NCI-H1436 treated with DMSO at 0.1 percent for 48 hours (cell line): ENCODE data around the gene GSE1.

Experiments used
- DNase-seq: peaks from one replicate; lab custom pipeline; 2025; lab: John Stamatoyannopoulos, UW

GSE1 gene

GRCh38 chr16:85704900-85705846 lies 92.1 kb downstream of the GSE1 start:
- DNase-seq: no peak

- DNase-seq: no peak
These were observed 93.4 kb downstream of the GSE1 start for GRCh38 chr16:85706449-85707034.

GRCh38 chr16:85707528-85708095 lies 94.5 kb downstream of the GSE1 start:
- DNase-seq: no peak

- no peak for DNase-seq
These were observed 95.2 kb downstream of the GSE1 start for GRCh38 chr16:85708338-85708737.

GRCh38 chr16:85709766-85710585 lies 96.9 kb downstream of the GSE1 start:
- no peak for DNase-seq

GRCh38 chr16:85710732-85711131 lies 97.6 kb downstream of the GSE1 start:
- DNase-seq: peak; percentile 37

- no peak for DNase-seq
These were observed 99.0 kb downstream of the GSE1 start for GRCh38 chr16:85711982-85712587.

- no peak for DNase-seq
These were observed 99.7 kb downstream of the GSE1 start for GRCh38 chr16:85712801-85713200.

GRCh38 chr16:85715169-85716021 lies 102.3 kb downstream of the GSE1 start:
- DNase-seq: peak; percentile 89

GRCh38 chr16:85716022-85716679 lies 103.0 kb downstream of the GSE1 start:
- no peak for DNase-seq

GRCh38 chr16:85716680-85717038 lies 103.5 kb downstream of the GSE1 start:
- DNase-seq: no peak

GRCh38 chr16:85717393-85718152 lies 104.5 kb downstream of the GSE1 start:
- peak; percentile 20 for DNase-seq

GRCh38 chr16:85718153-85718477 lies 105.0 kb downstream of the GSE1 start:
- no peak for DNase-seq

GRCh38 chr16:85718682-85719081 lies 105.6 kb downstream of the GSE1 start:
- DNase-seq: no peak

- DNase-seq: no peak
These were observed 106.6 kb downstream of the GSE1 start for GRCh38 chr16:85719605-85720301.

- no peak for DNase-seq
These were observed 107.1 kb downstream of the GSE1 start for GRCh38 chr16:85720302-85720637.

GRCh38 chr16:85722128-85722893 lies 109.2 kb downstream of the GSE1 start:
- peak; percentile 81 for DNase-seq

GRCh38 chr16:85724126-85724879 lies 111.2 kb downstream of the GSE1 start:
- no peak for DNase-seq
